Endodermal cell (in vitro differentiated cells): ENCODE data around the gene CHN2. TPM values are rescaled to one million over a fixed set of nuclear protein-coding genes. Genes with fewer than 3 reads are reported as not detected.

Experiments used
- DNase-seq: peaks from one replicate; pipeline ENCODE4 v3.0.0-alpha.2; 2017
- H3K27ac ChIP-seq: 2 replicates; pipeline ENCODE4 v1.5.1; 2013; ENCODE audit warnings: mild to moderate bottlenecking, low read depth, low read length, moderate library complexity
- H3K27me3 ChIP-seq: 2 replicates; pipeline ENCODE4 v1.6.1; 2013; ENCODE audit warnings: mild to moderate bottlenecking, low read length, moderate library complexity; ENCODE audit not compliant: insufficient read depth, control insufficient read depth, poor library complexity, severe bottlenecking
- H3K36me3 ChIP-seq: 2 replicates; pipeline ENCODE4 v1.7.0; 2013; ENCODE audit warnings: mild to moderate bottlenecking, low read length, moderate library complexity; ENCODE audit not compliant: control insufficient read depth, insufficient read depth
- H3K4me1 ChIP-seq: one replicate; pipeline ENCODE4 v1.7.0; 2013; ENCODE audit warnings: low read length; ENCODE audit not compliant: control insufficient read depth, insufficient read depth
- H3K4me3 ChIP-seq: 2 replicates; pipeline ENCODE4 v1.5.1; 2013; ENCODE audit warnings: mild to moderate bottlenecking, low read length, moderate library complexity
- H3K9ac ChIP-seq: 2 replicates; pipeline ENCODE4 v1.6.1; 2013; ENCODE audit warnings: mild to moderate bottlenecking, low read length, moderate library complexity; ENCODE audit not compliant: poor library complexity, severe bottlenecking; ENCODE audit errors: extremely low read depth
- H3K9me3 ChIP-seq: 2 replicates; pipeline ENCODE4 v1.6.1; 2013; ENCODE audit warnings: mild to moderate bottlenecking, low read length, moderate library complexity; ENCODE audit not compliant: control insufficient read depth
- H3K27ac Mint-ChIP-seq: 2 replicates; pipeline ENCODE4 v1.8.0; 2020; ENCODE audit warnings: mixed read lengths
- H3K27me3 Mint-ChIP-seq: 2 replicates; pipeline ENCODE4 v1.8.0; 2021; ENCODE audit warnings: mild to moderate bottlenecking, mixed read lengths; ENCODE audit not compliant: insufficient read depth
- H3K36me3 Mint-ChIP-seq: 2 replicates; pipeline ENCODE4 v1.8.0; 2020; ENCODE audit warnings: low read depth, mixed read lengths
- H3K4me1 Mint-ChIP-seq: 2 replicates; pipeline ENCODE4 v1.8.0; 2020; ENCODE audit warnings: mixed read lengths
- H3K4me3 Mint-ChIP-seq: 2 replicates; pipeline ENCODE4 v1.8.0; 2020; ENCODE audit warnings: mild to moderate bottlenecking, moderate library complexity, mixed read lengths
- H3K9me3 Mint-ChIP-seq: 2 replicates; pipeline ENCODE4 v1.8.0; 2020; ENCODE audit warnings: mild to moderate bottlenecking, mixed read lengths
- CTCF ChIP-seq: fragments of 200-600 bp; sonication (generic); conservative IDR thresholded peaks from 2 replicates; pipeline ENCODE4 v1.5.0; 2021; ENCODE audit warnings: antibody characterized with exemption, mild to moderate bottlenecking
- WGBS, 2 experiments: methylation state at CpG; one replicate each; pipeline versions ENCODE4 v1.1.5 to v1.1.7; 2013; ENCODE audit warnings: missing lambda C conversion rate in 2 of 2, mixed read lengths in 1 of 2; ENCODE audit not compliant: insufficient coverage in 1 of 2, insufficient read length in 1 of 2; 5-methylcytosine and 5-hydroxymethylcytosine counted together
- total RNA-seq, 2 donors: library from RNA; stranded (reverse); fragmentation: NEBNext Ultra II Directional in 1 of 2; extraction: Animal tissue kit (Norgen Biotek cat#: 25700) in 1 of 2; gene quantifications; 2 replicates in 1 of 2; 3 replicates in 1 of 2; pipeline ENCODE4 v1.2.1, GENCODE V29; 2021

The CHN2 gene
- total RNA-seq, 2 donors from 2014 or later = 14.0 to 14.1 TPM

GRCh38 chr7:29217113-29217512 is 22.5 kb downstream of the CHN2 start:
- H3K4me3 Mint-ChIP-seq = no peak overlapping the region

GRCh38 chr7:29224726-29225125 is 30.2 kb downstream of the CHN2 start:
- DNase-seq = no peak

More at GRCh38 chr7:29217113-29217512, 22.5 kb downstream of the CHN2 start:
- H3K36me3 ChIP-seq = no peaks in the 10 kb centered on the region
- H3K27ac Mint-ChIP-seq = no peak overlapping the region
- peaks cover 16% of the 10 kb centered on the region for H3K9me3 Mint-ChIP-seq
- no peak overlapping the region for H3K4me3 ChIP-seq
- no peak overlapping the region for H3K27ac ChIP-seq
- peaks cover 6% of the 10 kb centered on the region for H3K36me3 Mint-ChIP-seq
- H3K9me3 ChIP-seq = peaks cover 13% of the 10 kb centered on the region
- TF ChIP-seq CTCF = no peak
- H3K4me1 Mint-ChIP-seq = peaks cover 18% of the 10 kb centered on the region
- H3K27me3 Mint-ChIP-seq = no peaks in the 10 kb centered on the region
- no peak for DNase-seq
- no peak overlapping the region for H3K9ac ChIP-seq
- H3K4me1 ChIP-seq = peaks cover 4% of the 10 kb centered on the region
- WGBS, 2 experiments = 48% methylated on average over 2 of the region's 2 CpGs; no CpG with 5 or more reads in 1 of the 2 experiments
- H3K27me3 ChIP-seq = no peaks in the 10 kb centered on the region

GRCh38 chr7:29228289-29229011 is 33.9 kb downstream of the CHN2 start:
- no peaks in the 10 kb centered on the region for H3K27me3 Mint-ChIP-seq
- no peak overlapping the region for H3K27ac ChIP-seq
- H3K4me1 Mint-ChIP-seq = peaks cover 35% of the 10 kb centered on the region
- no peak overlapping the region for H3K9ac ChIP-seq
- no peak for TF ChIP-seq CTCF
- no peak overlapping the region for H3K4me3 Mint-ChIP-seq
- no peaks in the 10 kb centered on the region for H3K9me3 ChIP-seq
- no peak overlapping the region for H3K27ac Mint-ChIP-seq
- H3K36me3 ChIP-seq = no peaks in the 10 kb centered on the region
- H3K4me1 ChIP-seq = peaks cover 8% of the 10 kb centered on the region
- H3K27me3 ChIP-seq = no peaks in the 10 kb centered on the region
- no peak overlapping the region for H3K4me3 ChIP-seq
- WGBS, 2 experiments = 88 to 89% methylated on average over 9 to 10 of the region's 11 CpGs
- peaks cover 2% of the 10 kb centered on the region for H3K9me3 Mint-ChIP-seq
- no peak for DNase-seq
- H3K36me3 Mint-ChIP-seq = peaks cover 1% of the 10 kb centered on the region

More at GRCh38 chr7:29224726-29225125, 30.2 kb downstream of the CHN2 start:
- peaks cover 21% of the 10 kb centered on the region for H3K9me3 Mint-ChIP-seq
- no peaks in the 10 kb centered on the region for H3K27me3 Mint-ChIP-seq
- H3K9me3 ChIP-seq = peaks cover 13% of the 10 kb centered on the region
- peaks cover 19% of the 10 kb centered on the region for H3K4me1 Mint-ChIP-seq
- H3K4me1 ChIP-seq = peaks cover 8% of the 10 kb centered on the region
- H3K4me3 Mint-ChIP-seq = no peak overlapping the region
- WGBS, 2 experiments = 100% methylated on average over 1 of the region's 1 CpG
- no peak overlapping the region for H3K4me3 ChIP-seq
- TF ChIP-seq CTCF = no peak
- no peak overlapping the region for H3K27ac ChIP-seq
- H3K27ac Mint-ChIP-seq = no peak overlapping the region
- no peak overlapping the region for H3K9ac ChIP-seq
- H3K27me3 ChIP-seq = no peaks in the 10 kb centered on the region
- H3K36me3 Mint-ChIP-seq = peaks cover 6% of the 10 kb centered on the region
- no peaks in the 10 kb centered on the region for H3K36me3 ChIP-seq
